Activated naive CD4-positive, alpha-beta T cell treated with anti-CD3 and anti-CD28 coated beads for 36 hours (primary cell): ENCODE results near the gene YJEFN3. TPM values are rescaled to one million over a fixed set of nuclear protein-coding genes. Genes with fewer than 3 reads are reported as not detected.

Experiments used
- CTCF ChIA-PET: fragments of 350-600 bp; sonication (Branson Sonifier 250); formaldehyde crosslinking; loops from one replicate; lab custom pipeline; 2021; ENCODE audit warnings: antibody characterized with exemption; lab: Charles Lee
- DNase-seq: peaks from one replicate; pipeline ENCODE4 v3.0.0-alpha.2; 2020
- H3K27ac Mint-ChIP-seq: one replicate; pipeline ENCODE4 v1.8.0; 2021; ENCODE audit warnings: mild to moderate bottlenecking, mixed read lengths
- H3K27me3 Mint-ChIP-seq: one replicate; pipeline ENCODE4 v1.8.0; 2021; ENCODE audit warnings: low read depth, mixed read lengths
- H3K36me3 Mint-ChIP-seq: one replicate; pipeline ENCODE4 v1.8.0; 2021; ENCODE audit warnings: low read depth, mixed read lengths
- H3K4me1 Mint-ChIP-seq: one replicate; pipeline ENCODE4 v1.8.0; 2021; ENCODE audit warnings: low read depth, mixed read lengths
- H3K4me3 Mint-ChIP-seq: one replicate; pipeline ENCODE4 v1.8.0; 2021; ENCODE audit warnings: mild to moderate bottlenecking, moderate library complexity, mixed read lengths
- H3K9me3 Mint-ChIP-seq: one replicate; pipeline ENCODE4 v1.8.0; 2021; ENCODE audit warnings: mixed read lengths
- intact Hi-C: fragments of 100-400 bp; cut with micrococcal nuclease; formaldehyde crosslinking; loops from one replicate; pipeline ENCODE4 v1.15.1; 2023
- total RNA-seq, 2 experiments: library from RNA; stranded (reverse); gene quantifications; one replicate each; pipeline ENCODE4 v1.2.3, GENCODE V29; 2021

YJEFN3 gene
- total RNA-seq, 2 experiments from 2014 or later: 6.5 to 7.2 TPM

GRCh38 chr19:19538785-19539166, 10.1 kb downstream of the YJEFN3 start:
- Mint-ChIP-seq H3K4me1 (peaks cover 36% of the 10 kb centered on the region), H3K36me3 (no peaks in the 10 kb centered on the region), H3K27ac (no peak overlapping the region), H3K27me3 (peaks cover 8% of the 10 kb centered on the region), H3K4me3 (peak overlapping the region; percentile 8), H3K9me3 (no peaks in the 10 kb centered on the region)
- no peak for DNase-seq
- CTCF ChIA-PET: interaction anchor here (1.2 to 3.0 kb wide), 3 partner anchors 14 to 105 kb away, joined by 4 to 12 read pairs (median 4); partner anchors contain the start of gene GMIP
- intact Hi-C loops: loop anchor here (5.0 to 10.0 kb wide), 2 partner anchors 194 to 236 kb away; partner anchors contain the start of gene ZNF14

GRCh38 chr19:19539698-19540063, 11.0 kb downstream of the YJEFN3 start:
- no peak overlapping the region for H3K4me3 Mint-ChIP-seq
- CTCF ChIA-PET: interaction anchor here (1.2 kb wide), 1 partner anchor 104 kb away, joined by 4 read pairs; the partner anchor contains the start of gene GMIP
- DNase-seq: no peak
- H3K4me1 Mint-ChIP-seq: peaks cover 33% of the 10 kb centered on the region
- H3K36me3 Mint-ChIP-seq: no peaks in the 10 kb centered on the region
- intact Hi-C loops: loop anchor here (1.0 to 10.0 kb wide), 3 partner anchors 59 to 235 kb away; partner anchors contain the start of gene ZNF14
- H3K9me3 Mint-ChIP-seq: no peaks in the 10 kb centered on the region
- H3K27ac Mint-ChIP-seq: no peak overlapping the region
- H3K27me3 Mint-ChIP-seq: peaks cover 8% of the 10 kb centered on the region

GRCh38 chr19:19540064-19540714, 11.5 kb downstream of the YJEFN3 start:
- Mint-ChIP-seq H3K4me3 (peak overlapping the region; percentile 62), H3K4me1 (peaks cover 33% of the 10 kb centered on the region), H3K9me3 (no peaks in the 10 kb centered on the region), H3K27me3 (peaks cover 8% of the 10 kb centered on the region), H3K27ac (no peak overlapping the region), H3K36me3 (no peaks in the 10 kb centered on the region)
- intact Hi-C loops: loop anchor here (1.0 kb wide), 1 partner anchor 58 kb away; no protein-coding TSS in a partner anchor
- DNase-seq: peak; percentile 77
- CTCF ChIA-PET: interaction anchor here (1.6 kb wide), 1 partner anchor 8 kb away, joined by 14 read pairs; no protein-coding TSS in a partner anchor

DNA sequence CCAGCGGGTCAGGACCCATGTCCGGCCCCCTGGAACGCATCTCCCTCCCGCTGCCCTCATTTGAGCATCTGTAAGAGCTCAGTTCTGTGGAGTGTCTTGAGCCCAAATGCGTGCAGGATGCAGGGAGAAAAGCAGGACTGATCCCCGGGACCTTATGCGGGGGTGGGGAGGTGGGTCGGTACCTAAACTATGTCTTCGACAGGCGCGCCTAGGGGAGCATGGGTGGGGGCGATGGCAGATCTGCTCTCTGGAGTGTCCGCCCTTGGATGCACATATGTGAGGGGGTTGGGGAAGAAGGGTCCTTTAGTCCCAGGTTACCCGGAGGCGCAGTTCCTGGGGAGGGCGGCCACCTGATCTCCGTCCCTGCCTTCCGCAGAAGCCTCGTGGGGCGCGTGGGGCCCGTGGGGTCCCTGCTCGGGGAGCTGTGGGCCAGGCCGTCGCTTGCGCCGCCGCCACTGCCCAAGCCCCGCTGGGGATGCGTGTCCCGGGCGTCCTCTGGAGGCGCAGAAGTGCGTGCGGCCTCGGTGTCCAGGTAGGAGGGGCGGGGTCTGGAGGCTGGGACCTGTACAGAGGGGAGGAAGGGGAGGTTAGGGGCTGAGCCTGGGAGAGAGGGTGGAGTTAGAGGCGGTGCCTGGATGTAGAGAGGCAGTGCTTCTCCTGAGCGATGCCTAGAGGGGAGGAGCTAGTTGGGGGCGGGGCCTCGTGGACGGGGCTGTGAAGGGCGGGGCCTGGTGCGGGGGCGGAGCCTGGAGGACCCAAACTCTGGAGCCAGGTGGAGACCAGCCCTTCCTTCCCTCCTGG, 12.2 kb downstream of the YJEFN3 start:
- peak; percentile 87 for DNase-seq
- intact Hi-C loops: loop anchor here (1.0 kb wide), 1 partner anchor 57 kb away; no protein-coding TSS in a partner anchor
- Mint-ChIP-seq H3K4me3 (peak overlapping the region; percentile 62), H3K9me3 (no peaks in the 10 kb centered on the region), H3K4me1 (peaks cover 33% of the 10 kb centered on the region), H3K27me3 (peaks cover 8% of the 10 kb centered on the region), H3K36me3 (no peaks in the 10 kb centered on the region), H3K27ac (no peak overlapping the region)
- CTCF ChIA-PET: interaction anchor here (0.6 to 1.6 kb wide), 3 partner anchors 9 to 492 kb away, joined by 3 to 14 read pairs (median 6); no protein-coding TSS in a partner anchor

DNA sequence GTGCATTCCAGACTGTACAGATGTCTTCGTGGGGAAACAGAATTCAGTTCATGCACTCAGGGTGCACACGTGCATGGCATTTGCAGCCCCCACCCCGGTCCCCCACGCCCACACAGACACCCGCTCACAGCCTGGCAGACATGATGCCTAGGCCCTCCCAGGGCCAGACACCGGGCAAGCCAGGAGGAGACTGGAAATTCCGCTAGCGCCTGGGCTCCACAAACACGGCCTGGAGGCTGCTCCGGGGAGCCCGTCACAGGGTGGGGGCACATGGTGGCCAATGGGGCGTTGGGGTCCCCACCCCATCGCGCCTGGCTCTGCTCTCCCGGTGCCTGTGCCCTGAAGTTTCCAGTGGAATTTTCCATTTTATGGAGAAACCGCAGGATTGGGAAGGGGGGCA, 12.9 kb downstream of the YJEFN3 start:
- Mint-ChIP-seq H3K9me3 (no peaks in the 10 kb centered on the region), H3K36me3 (no peaks in the 10 kb centered on the region), H3K4me3 (no peak overlapping the region), H3K4me1 (peaks cover 33% of the 10 kb centered on the region), H3K27ac (no peak overlapping the region), H3K27me3 (peaks cover 8% of the 10 kb centered on the region)
- intact Hi-C loops: no loop called here
- DNase-seq: no peak
- CTCF ChIA-PET: interaction anchor here (0.6 to 1.6 kb wide), 3 partner anchors 9 to 493 kb away, joined by 3 to 14 read pairs (median 6); no protein-coding TSS in a partner anchor

- Mint-ChIP-seq H3K27ac (no peak overlapping the region), H3K4me3 (no peak overlapping the region), H3K27me3 (peaks cover 8% of the 10 kb centered on the region), H3K36me3 (no peaks in the 10 kb centered on the region), H3K9me3 (no peaks in the 10 kb centered on the region), H3K4me1 (peaks cover 30% of the 10 kb centered on the region)
- intact Hi-C loops: no loop called here
- CTCF ChIA-PET: interaction anchor here (1.6 kb wide), 1 partner anchor 12 kb away, joined by 7 read pairs; no protein-coding TSS in a partner anchor
- DNase-seq: no peak
These were observed 13.8 kb downstream of the YJEFN3 start for GRCh38 chr19:19542507-19542906.

DNA sequence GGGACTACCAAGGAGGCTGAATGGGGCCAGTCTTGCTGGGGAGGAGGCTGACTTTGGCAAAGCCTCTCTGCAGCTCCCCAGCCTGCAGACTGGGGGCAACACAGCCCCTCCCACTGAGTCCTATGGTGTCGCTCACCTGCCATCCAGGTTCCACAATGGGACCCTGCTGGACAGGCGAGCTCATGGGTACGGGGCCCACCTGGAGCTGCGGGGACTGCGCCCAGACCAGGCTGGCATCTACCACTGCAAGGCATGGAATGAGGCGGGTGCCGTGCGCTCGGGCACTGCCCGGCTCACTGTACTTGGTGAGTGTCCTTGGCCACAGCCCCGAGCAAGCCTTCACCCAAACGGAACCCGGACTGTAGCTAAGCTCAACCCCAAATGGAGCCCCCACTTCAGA, 14.4 kb downstream of the YJEFN3 start:
- intact Hi-C loops: no loop called here
- no peak overlapping the region for H3K27ac Mint-ChIP-seq

GRCh38 chr19:19543640-19544039, 14.9 kb downstream of the YJEFN3 start:
- Mint-ChIP-seq H3K9me3 (no peaks in the 10 kb centered on the region), H3K4me3 (no peak overlapping the region), H3K27ac (no peak overlapping the region), H3K27me3 (peaks cover 7% of the 10 kb centered on the region), H3K4me1 (peaks cover 23% of the 10 kb centered on the region), H3K36me3 (no peaks in the 10 kb centered on the region)
- no peak for DNase-seq
- CTCF ChIA-PET: interaction anchor here (0.7 to 1.6 kb wide), 2 partner anchors 11 kb away, joined by 3 to 7 read pairs; no protein-coding TSS in a partner anchor
- intact Hi-C loops: no loop called here

More for the DNA sequence above, 14.4 kb downstream of the YJEFN3 start:
- CTCF ChIA-PET: interaction anchor here (0.7 to 1.6 kb wide), 2 partner anchors 11 to 12 kb away, joined by 3 to 7 read pairs; no protein-coding TSS in a partner anchor
- Mint-ChIP-seq H3K27me3 (peaks cover 8% of the 10 kb centered on the region), H3K4me3 (no peak overlapping the region), H3K4me1 (peaks cover 26% of the 10 kb centered on the region), H3K36me3 (no peaks in the 10 kb centered on the region), H3K9me3 (no peaks in the 10 kb centered on the region)
- no peak for DNase-seq

DNA sequence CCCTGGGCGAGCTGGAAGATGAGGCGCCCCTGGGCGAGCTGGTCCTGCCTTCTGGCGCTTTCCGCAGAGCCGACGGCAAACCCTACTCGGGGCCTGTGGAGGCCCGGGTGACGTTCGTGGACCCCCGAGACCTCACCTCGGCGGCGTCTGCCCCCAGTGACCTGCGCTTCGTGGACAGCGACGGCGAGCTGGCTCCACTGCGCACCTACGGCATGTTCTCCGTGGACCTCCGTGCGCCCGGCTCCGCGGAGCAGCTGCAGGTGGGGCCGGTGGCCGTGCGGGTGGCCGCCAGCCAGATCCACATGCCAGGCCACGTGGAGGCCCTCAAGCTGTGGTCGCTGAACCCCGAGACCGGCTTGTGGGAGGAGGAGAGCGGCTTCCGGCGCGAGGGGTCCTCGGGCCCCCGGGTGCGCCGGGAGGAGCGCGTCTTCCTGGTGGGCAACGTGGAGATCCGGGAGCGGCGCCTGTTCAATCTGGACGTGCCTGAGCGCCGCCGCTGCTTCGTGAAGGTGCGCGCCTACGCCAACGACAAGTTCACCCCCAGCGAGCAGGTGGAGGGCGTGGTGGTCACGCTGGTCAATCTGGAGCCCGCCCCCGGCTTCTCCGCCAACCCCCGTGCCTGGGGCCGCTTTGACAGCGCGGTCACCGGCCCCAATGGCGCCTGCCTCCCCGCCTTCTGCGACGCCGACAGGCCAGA, 15.7 kb downstream of the YJEFN3 start:
- Mint-ChIP-seq H3K4me1 (peaks cover 16% of the 10 kb centered on the region), H3K36me3 (no peaks in the 10 kb centered on the region), H3K4me3 (no peak overlapping the region), H3K27ac (no peak overlapping the region), H3K9me3 (no peaks in the 10 kb centered on the region), H3K27me3 (peaks cover 3% of the 10 kb centered on the region)
- intact Hi-C loops: no loop called here
- DNase-seq: no peak
- CTCF ChIA-PET: interaction anchor here (1.6 kb wide), 1 partner anchor 10 kb away, joined by 7 read pairs; no protein-coding TSS in a partner anchor

DNA sequence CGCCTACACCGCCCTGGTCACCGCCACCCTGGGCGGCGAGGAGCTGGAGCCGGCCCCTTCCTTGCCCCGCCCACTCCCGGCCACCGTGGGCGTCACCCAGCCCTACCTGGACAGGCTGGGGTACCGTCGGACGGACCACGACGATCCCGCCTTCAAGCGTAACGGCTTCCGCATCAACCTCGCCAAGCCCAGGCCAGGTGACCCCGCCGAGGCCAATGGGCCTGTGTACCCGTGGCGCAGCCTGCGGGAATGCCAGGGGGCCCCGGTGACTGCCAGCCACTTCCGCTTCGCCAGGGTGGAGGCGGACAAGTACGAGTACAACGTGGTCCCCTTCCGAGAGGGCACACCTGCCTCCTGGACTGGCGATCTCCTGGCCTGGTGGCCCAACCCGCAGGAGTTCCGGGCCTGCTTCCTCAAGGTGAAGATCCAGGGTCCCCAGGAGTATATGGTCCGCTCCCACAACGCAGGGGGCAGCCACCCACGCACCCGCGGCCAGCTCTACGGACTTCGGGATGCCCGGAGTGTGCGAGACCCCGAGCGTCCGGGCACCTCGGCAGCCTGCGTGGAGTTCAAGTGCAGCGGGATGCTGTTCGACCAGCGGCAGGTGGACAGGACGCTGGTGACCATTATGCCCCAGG, 16.4 kb downstream of the YJEFN3 start:
- CTCF ChIA-PET: interaction anchor here (1.2 kb wide), 1 partner anchor 9 kb away, joined by 6 read pairs; no protein-coding TSS in a partner anchor
- Mint-ChIP-seq H3K4me1 (peaks cover 16% of the 10 kb centered on the region), H3K36me3 (no peaks in the 10 kb centered on the region), H3K27ac (no peak overlapping the region), H3K9me3 (no peaks in the 10 kb centered on the region), H3K27me3 (peaks cover 3% of the 10 kb centered on the region), H3K4me3 (no peak overlapping the region)
- no peak for DNase-seq
- intact Hi-C loops: no loop called here

GRCh38 chr19:19545707-19546106, 17.0 kb downstream of the YJEFN3 start:
- H3K27me3 Mint-ChIP-seq: peaks cover under 1% of the 10 kb centered on the region
- H3K27ac Mint-ChIP-seq: no peak overlapping the region
- CTCF ChIA-PET: interaction anchor here (1.1 to 1.2 kb wide), 2 partner anchors 9 to 98 kb away, joined by 4 to 6 read pairs; partner anchors contain the start of gene GMIP
- no peaks in the 10 kb centered on the region for H3K9me3 Mint-ChIP-seq
- DNase-seq: no peak
- H3K4me1 Mint-ChIP-seq: peaks cover 14% of the 10 kb centered on the region
- H3K36me3 Mint-ChIP-seq: no peaks in the 10 kb centered on the region
- intact Hi-C loops: no loop called here
- H3K4me3 Mint-ChIP-seq: no peak overlapping the region
